Body of pancreas (tissue), 4 donors: ENCODE data around the gene CLASP1. TPM values are rescaled to one million over a fixed set of nuclear protein-coding genes. Genes with fewer than 3 reads are reported as not detected.

Experiments
- ATAC-seq: fragments of 150-250 bp; one replicate; pipeline ENCODE4 v1.9.1; 2016
- DNase-seq, 4 donors: peaks; one replicate each; pipeline ENCODE4 v3.0.0-alpha.2; 2019
- H3K27ac ChIP-seq, 4 donors: fragments of 200-600 bp; sonication (generic); 1 replicate in 3 of 4; 2 replicates in 1 of 4; pipeline versions ENCODE4 v1.5.1 to v1.6.1; 2016 to 2019; ENCODE audit warnings: mild to moderate bottlenecking in 1 of 4, mixed read lengths in 1 of 4, moderate library complexity in 1 of 4
- H3K27me3 ChIP-seq, 2 donors: fragments of 200-600 bp; sonication (generic); one replicate each; pipeline ENCODE4 v1.6.0; 2016; ENCODE audit warnings: mild to moderate bottlenecking in 1 of 2
- H3K36me3 ChIP-seq, 2 donors: fragments of 200-600 bp; sonication (generic); replicated peaks in 1 of 2; 2 replicates each; pipeline ENCODE4 v1.5.1; 2016; ENCODE audit warnings: low read depth in 2 of 2; ENCODE audit not compliant: insufficient read depth in 1 of 2
- H3K4me1 ChIP-seq: fragments of 200-600 bp; sonication (generic); one replicate; pipeline ENCODE4 v1.6.0; 2016
- H3K4me3 ChIP-seq, 2 donors: fragments of 200-600 bp; sonication (generic); 1 replicate in 1 of 2; 2 replicates in 1 of 2; pipeline ENCODE4 v1.5.1; 2016 to 2019
- H3K9me3 ChIP-seq, 3 donors: fragments of 200-600 bp; sonication (generic); 1 replicate in 2 of 3; 2 replicates in 1 of 3; pipeline ENCODE4 v1.5.1; 2016
- POLR2A ChIP-seq, 3 donors: fragments of 450-650 bp; IDR thresholded peaks; one replicate each; pipeline ENCODE4 v1.6.1; 2016; ENCODE audit warnings: antibody characterized with exemption in 3 of 3, mild to moderate bottlenecking in 2 of 3
- WGBS, 2 donors: methylation state at CpG; one replicate each; pipeline ENCODE4 v1.1.5; 2017; 5-methylcytosine and 5-hydroxymethylcytosine counted together
- intact Hi-C: fragments of 100-400 bp; cut with DNase I; formaldehyde crosslinking; loops from one replicate; pipeline ENCODE4 v1.15.1; 2023
- total RNA-seq, 2 donors: library from RNA; depleted of rRNA; stranded (reverse); fragments of >200 nt; gene quantifications; one replicate each; pipeline ENCODE4 v1.1.0, GENCODE V29; 2016
- TF ChIP-seq, protein P1 (sequence below), 7 experiments: fragments of 450-650 bp in 4 of 7; fragments of 200-600 bp in 3 of 7; sonication (generic) in 3 of 7; IDR thresholded peaks; one replicate each; pipeline ENCODE4 v1.5.1; 2016 to 2019; ENCODE audit warnings: antibody characterized with exemption in 7 of 7

CLASP1 gene
- total RNA-seq, 2 donors from 2014 or later, result 28.5 to 44.2 TPM

DNA sequence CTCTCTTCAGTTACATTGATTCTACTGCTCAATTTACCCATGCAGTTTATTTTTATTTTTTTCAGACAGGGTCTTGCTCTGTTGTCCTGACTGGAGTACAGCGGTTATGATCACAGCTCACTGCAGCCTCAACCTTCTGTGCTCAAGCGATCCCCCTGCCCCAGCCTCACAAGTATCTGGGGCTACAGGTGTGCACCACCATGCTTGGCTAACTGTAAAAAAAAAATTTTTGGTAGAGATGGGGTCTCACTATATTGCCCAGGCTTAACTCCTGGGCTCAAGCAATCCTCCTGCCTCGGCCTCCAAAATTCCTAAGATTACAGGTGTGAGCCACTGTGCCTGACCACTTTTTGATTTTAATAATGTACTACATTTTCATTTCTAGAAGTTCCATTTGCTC, 212.3 kb downstream of the CLASP1 start:
- 98% methylated on average over 3 of the region's 3 CpGs for WGBS, 2 donors
- DNase-seq (no peak), ATAC-seq (no peak)
- no peak overlapping the region for H3K4me3 ChIP-seq
- no peaks in the 10 kb centered on the region for H3K4me1 ChIP-seq
- TF ChIP-seq, protein P1, sequence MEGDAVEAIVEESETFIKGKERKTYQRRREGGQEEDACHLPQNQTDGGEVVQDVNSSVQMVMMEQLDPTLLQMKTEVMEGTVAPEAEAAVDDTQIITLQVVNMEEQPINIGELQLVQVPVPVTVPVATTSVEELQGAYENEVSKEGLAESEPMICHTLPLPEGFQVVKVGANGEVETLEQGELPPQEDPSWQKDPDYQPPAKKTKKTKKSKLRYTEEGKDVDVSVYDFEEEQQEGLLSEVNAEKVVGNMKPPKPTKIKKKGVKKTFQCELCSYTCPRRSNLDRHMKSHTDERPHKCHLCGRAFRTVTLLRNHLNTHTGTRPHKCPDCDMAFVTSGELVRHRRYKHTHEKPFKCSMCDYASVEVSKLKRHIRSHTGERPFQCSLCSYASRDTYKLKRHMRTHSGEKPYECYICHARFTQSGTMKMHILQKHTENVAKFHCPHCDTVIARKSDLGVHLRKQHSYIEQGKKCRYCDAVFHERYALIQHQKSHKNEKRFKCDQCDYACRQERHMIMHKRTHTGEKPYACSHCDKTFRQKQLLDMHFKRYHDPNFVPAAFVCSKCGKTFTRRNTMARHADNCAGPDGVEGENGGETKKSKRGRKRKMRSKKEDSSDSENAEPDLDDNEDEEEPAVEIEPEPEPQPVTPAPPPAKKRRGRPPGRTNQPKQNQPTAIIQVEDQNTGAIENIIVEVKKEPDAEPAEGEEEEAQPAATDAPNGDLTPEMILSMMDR (IDR thresholded peaks at IDR 0.05), result no peak
- no peak for TF ChIP-seq POLR2A (IDR thresholded peaks at IDR 0.05)
- intact Hi-C loops, result no loop called here
- no peak overlapping the region for H3K27ac ChIP-seq
- H3K36me3 ChIP-seq, result no peaks in the 10 kb centered on the region
- H3K27me3 ChIP-seq, result no peaks in the 10 kb centered on the region
- no peaks in the 10 kb centered on the region for H3K9me3 ChIP-seq

DNA sequence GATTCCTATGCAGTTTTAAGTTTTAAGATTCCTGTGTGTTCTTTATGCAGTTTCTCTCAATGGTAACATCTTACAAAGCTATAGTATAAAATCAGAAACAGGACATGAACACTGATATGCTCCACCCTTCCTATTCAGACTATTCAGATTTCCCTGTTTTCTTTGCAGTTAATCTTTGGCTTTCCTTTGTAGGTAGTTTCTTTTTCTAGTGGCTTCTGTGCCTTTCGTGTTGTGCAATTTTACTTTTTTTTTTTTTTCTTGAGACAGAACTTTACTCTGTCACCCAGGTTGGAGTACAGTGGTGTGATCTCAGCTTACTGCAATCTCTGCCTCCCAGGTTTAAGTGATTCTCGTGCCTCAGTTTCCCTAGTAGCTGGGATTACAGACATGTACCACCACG, 213.5 kb downstream of the CLASP1 start:
- Histone ChIP-seq H3K27ac (no peak overlapping the region), H3K9me3 (no peaks in the 10 kb centered on the region), H3K4me3 (no peak overlapping the region), H3K36me3 (no peaks in the 10 kb centered on the region), H3K27me3 (no peaks in the 10 kb centered on the region), H3K4me1 (no peaks in the 10 kb centered on the region)
- WGBS, 2 donors, result 91 to 100% methylated on average over 3 of the region's 3 CpGs
- no peak for ATAC-seq
- TF ChIP-seq, protein P1 (IDR thresholded peaks at IDR 0.05), result no peak
- no peak for TF ChIP-seq POLR2A (IDR thresholded peaks at IDR 0.05)
- intact Hi-C loops, result no loop called here
- DNase-seq, result no peak

DNA sequence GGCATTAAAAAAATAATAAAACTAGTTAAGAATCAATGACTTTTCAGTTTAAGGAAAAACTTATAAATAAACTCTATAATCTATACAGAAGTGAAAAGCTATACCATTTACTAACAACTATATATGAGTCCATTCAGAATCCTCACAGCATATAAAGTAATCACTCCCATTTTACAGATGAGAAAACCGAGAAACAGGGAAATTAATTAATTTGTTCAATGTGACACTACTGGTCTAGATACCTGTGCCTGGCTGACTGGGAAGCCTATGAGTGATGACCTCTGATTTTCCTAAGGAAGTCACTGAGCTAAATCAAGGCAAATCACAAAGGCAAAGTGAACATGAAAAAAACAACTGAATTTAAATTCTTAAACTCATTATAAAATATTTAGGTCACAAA, 218.0 kb downstream of the CLASP1 start:
- intact Hi-C loops, result no loop called here
- DNase-seq (no peak), ATAC-seq (no peak)
- Histone ChIP-seq H3K36me3 (peaks cover 5 to 13% of the 10 kb centered on the region in 2 donors), H3K4me3 (no peak overlapping the region), H3K4me1 (no peaks in the 10 kb centered on the region), H3K27me3 (no peaks in the 10 kb centered on the region), H3K9me3 (no peaks in the 10 kb centered on the region), H3K27ac (no peak overlapping the region)
- 79 to 83% methylated on average over 1 of the region's 1 CpG for WGBS, 2 donors
- TF ChIP-seq, protein P1 (IDR thresholded peaks at IDR 0.05), result no peak
- TF ChIP-seq POLR2A (IDR thresholded peaks at IDR 0.05), result no peak

DNA sequence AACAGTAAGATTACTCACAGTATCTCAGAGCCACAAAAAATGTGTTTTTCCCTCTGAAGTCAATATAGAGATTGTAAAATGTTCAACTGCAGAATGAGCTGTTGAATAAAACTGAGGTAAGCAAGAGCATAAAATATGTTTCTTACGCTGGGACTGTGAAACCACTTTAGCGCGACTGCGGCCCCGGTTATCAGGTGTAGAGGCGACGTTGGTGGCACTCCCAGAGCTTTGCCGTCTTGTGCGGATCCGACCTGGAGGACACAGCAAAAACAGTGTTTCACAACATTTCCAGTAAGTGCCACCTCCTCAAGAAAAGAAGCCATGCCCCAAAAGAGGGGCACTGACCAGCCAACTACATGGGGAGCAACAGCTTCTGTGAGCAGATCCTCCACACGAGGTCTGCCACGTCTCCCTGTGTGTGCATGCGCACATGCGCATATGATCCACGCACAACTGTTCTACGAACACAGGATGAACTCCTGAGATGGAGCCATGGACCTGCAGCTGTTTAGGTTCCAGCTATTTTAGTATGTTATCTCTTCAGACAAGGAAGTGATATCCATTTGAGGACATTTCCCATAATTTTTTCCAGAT, 219.2 kb downstream of the CLASP1 start:
- H3K9me3 ChIP-seq, result no peaks in the 10 kb centered on the region
- 90 to 92% methylated on average over 16 of the region's 16 CpGs for WGBS, 2 donors
- DNase-seq (no peak), ATAC-seq (no peak)
- H3K27ac ChIP-seq, result no peak overlapping the region
- H3K4me3 ChIP-seq, result no peak overlapping the region
- H3K4me1 ChIP-seq, result no peaks in the 10 kb centered on the region
- no peak for TF ChIP-seq POLR2A (IDR thresholded peaks at IDR 0.05)
- TF ChIP-seq, protein P1 (IDR thresholded peaks at IDR 0.05), result no peak
- intact Hi-C loops, result no loop called here
- H3K27me3 ChIP-seq, result no peaks in the 10 kb centered on the region
- H3K36me3 ChIP-seq, result peaks cover 5 to 14% of the 10 kb centered on the region in 2 donors
